ENCODE results near the gene TUBGCP4. TPM values are rescaled to one million over a fixed set of nuclear protein-coding genes. Genes with fewer than 3 reads are reported as not detected.

TUBGCP4 gene
- total and polyA plus RNA-seq, 10 of the 15 experiments (the other 5 are each of a cell fraction or from before 2014, with no cell fraction given), result 6.3 to 39.1 (median 24.8) TPM

DNA sequence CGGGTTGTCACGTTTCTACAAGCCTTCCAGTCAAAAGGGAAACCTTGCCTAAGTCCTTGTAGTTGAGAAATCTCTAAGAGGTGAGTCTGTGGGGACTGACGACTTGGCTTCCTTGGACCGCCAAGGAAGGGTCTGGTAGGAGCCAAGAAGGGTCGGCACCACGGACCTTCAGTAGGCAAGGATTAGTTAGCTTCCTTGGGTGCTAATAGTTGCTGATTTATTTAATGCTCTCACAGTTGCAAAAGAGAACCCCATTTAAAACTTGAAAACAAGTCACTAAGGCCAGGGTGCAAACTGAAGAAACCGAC lies 40.2 kb upstream of the TUBGCP4 start:
- CTCF ChIA-PET, result interaction anchor here (1.2 to 1.7 kb wide), 2 partner anchors 41 to 105 kb away, joined by 3 to 7 read pairs; no protein-coding TSS in a partner anchor
- TSS peak; percentile 91 for BruUV-seq (replicated peaks)
- DNase-seq (ENCODE audit: low read depth, low spot score) (no peak), FAIRE-seq (no peak), ATAC-seq (peak; percentile 42)
- Histone ChIP-seq H3K4me3 (peak overlapping the region; percentile 87), H3K9me3 (replicated peaks; ENCODE audit: control insufficient read depth, insufficient read depth, low read length) (no peaks in the 10 kb centered on the region), H3K27ac (ENCODE audit: control insufficient read depth, insufficient read depth) (peak overlapping the region; percentile 72), H3K4me2 (ENCODE audit: control insufficient read depth, insufficient read depth) (peak overlapping the region; percentile 95), H3K9ac (ENCODE audit: control insufficient read depth, insufficient read depth, low read length) (peak overlapping the region; percentile 81), H3K36me3 (ENCODE audit: control insufficient read depth in 2 of 2, insufficient read depth in 2 of 2, low read length in 1 of 2) (peaks cover 0 to 11% of the 10 kb centered on the region in 2 experiments; a peak in 2 of 4 replicates), H4K20me1 (ENCODE audit: control insufficient read depth, insufficient read depth) (no peaks in the 10 kb centered on the region), H3K27me3 (replicated peaks in 1 of 2; ENCODE audit: control insufficient read depth in 2 of 2, insufficient read depth in 2 of 2, low read length in 1 of 2) (no peaks in the 10 kb centered on the region), H3K4me1 (ENCODE audit: control insufficient read depth, insufficient read depth, low read length) (peaks cover 11% of the 10 kb centered on the region), H3K79me2 (ENCODE audit: control insufficient read depth, insufficient read depth, low read length) (peaks cover 23% of the 10 kb centered on the region), H2AFZ (ENCODE audit: control insufficient read depth, low read depth, low read length) (peak overlapping the region; percentile 97)
- RAD21 ChIA-PET (ENCODE audit: unreplicated experiment), result no interaction called here
- TF ChIP-seq EP300 (IDR thresholded peaks at IDR 0.05; ENCODE audit: borderline replicate concordance in 1 of 2, control insufficient read depth in 1 of 2, low read depth in 2 of 2, low read length in 2 of 2) (0 out of 4 replicates have a peak, but pooled peaks of 1 of the 2 experiments have one; percentile 45), CHD2 (IDR thresholded peaks at IDR 0.05; ENCODE audit: borderline replicate concordance, low read depth, low read length) (0 out of 2 replicates have a peak, but pooled peaks have one; percentile 3), IKZF2 (IDR thresholded peaks at IDR 0.05) (peak; percentile 49 to 67; a peak in 2 of 4 replicates), HCFC1 (IDR thresholded peaks at IDR 0.05; ENCODE audit: low read length) (no peak)
- SMC1A ChIA-PET (ENCODE audit: uncharacterized antibody, unreplicated experiment), result no interaction called here
- in situ Hi-C loops (cut with MboI) (no loop called here), intact Hi-C loops (cut with micrococcal nuclease; ENCODE audit: unreplicated experiment) (no loop called here)
- WGBS (ENCODE audit: insufficient coverage, insufficient replicate concordance, low lambda C conversion rate, missing lambda C conversion rate), result 0% methylated on average over 7 of the region's 7 CpGs
- POLR2A ChIA-PET, result no interaction called here

DNA sequence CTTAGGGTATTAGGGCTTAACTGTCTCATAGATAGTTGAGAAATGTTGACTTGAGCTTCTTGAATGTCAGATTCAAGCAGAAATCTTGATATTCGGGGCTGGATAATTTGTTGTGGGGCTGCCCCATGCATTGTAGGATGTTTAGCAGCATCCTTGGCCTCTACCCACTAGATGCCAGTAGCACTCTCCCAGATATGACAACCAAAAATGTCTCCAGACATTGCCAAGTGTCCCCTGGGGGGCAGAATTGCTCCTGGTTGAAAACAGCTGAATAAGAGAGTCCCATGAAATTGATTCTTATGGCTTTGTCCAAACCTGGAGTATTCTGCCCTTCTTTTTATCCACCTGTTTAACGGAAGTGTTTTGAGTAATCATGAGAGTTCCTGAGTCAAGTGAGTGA lies 24.6 kb upstream of the TUBGCP4 start:
- Histone ChIP-seq H3K27ac (ENCODE audit: control insufficient read depth, insufficient read depth) (no peak overlapping the region), H2AFZ (ENCODE audit: control insufficient read depth, low read depth, low read length) (no peak overlapping the region), H3K9me3 (replicated peaks; ENCODE audit: control insufficient read depth, insufficient read depth, low read length) (no peaks in the 10 kb centered on the region), H3K36me3 (ENCODE audit: control insufficient read depth in 2 of 2, insufficient read depth in 2 of 2, low read length in 1 of 2) (peaks cover 0 to 18% of the 10 kb centered on the region in 2 experiments; a peak in 2 of 4 replicates), H4K20me1 (ENCODE audit: control insufficient read depth, insufficient read depth) (no peaks in the 10 kb centered on the region), H3K9ac (ENCODE audit: control insufficient read depth, insufficient read depth, low read length) (no peak overlapping the region), H3K4me3 (no peak overlapping the region), H3K27me3 (replicated peaks in 1 of 2; ENCODE audit: control insufficient read depth in 2 of 2, insufficient read depth in 2 of 2, low read length in 1 of 2) (no peaks in the 10 kb centered on the region), H3K79me2 (ENCODE audit: control insufficient read depth, insufficient read depth, low read length) (no peaks in the 10 kb centered on the region), H3K4me1 (ENCODE audit: control insufficient read depth, insufficient read depth, low read length) (no peaks in the 10 kb centered on the region), H3K4me2 (ENCODE audit: control insufficient read depth, insufficient read depth) (no peak overlapping the region)
- CTCF ChIA-PET, result interaction anchor here (0.9 to 1.9 kb wide), 7 partner anchors 10 to 165 kb away, joined by 3 to 6 read pairs (median 4); no protein-coding TSS in a partner anchor
- 94% methylated on average over 2 of the region's 2 CpGs for WGBS (ENCODE audit: insufficient coverage, insufficient replicate concordance, low lambda C conversion rate, missing lambda C conversion rate)
- SMC1A ChIA-PET (ENCODE audit: uncharacterized antibody, unreplicated experiment), result interaction anchor here (0.6 to 2.1 kb wide), 4 partner anchors 8 to 540 kb away, joined by 3 to 7 read pairs (median 4); no protein-coding TSS in a partner anchor
- POLR2A ChIA-PET, result interaction anchor here (0.6 kb wide), 1 partner anchor 46 kb away, joined by 5 read pairs; no protein-coding TSS in a partner anchor
- DNase-seq (ENCODE audit: low read depth, low spot score) (no peak), FAIRE-seq (no peak), ATAC-seq (no peak)
- intact Hi-C loops (cut with micrococcal nuclease; ENCODE audit: unreplicated experiment) (no loop called here), in situ Hi-C loops (cut with MboI) (no loop called here)
- RAD21 ChIA-PET (ENCODE audit: unreplicated experiment), result interaction anchor here (3.2 kb wide), 1 partner anchor 168 kb away, joined by 8 read pairs; no protein-coding TSS in a partner anchor
- no TSS peak for BruUV-seq (replicated peaks)
- TF ChIP-seq CTCF (IDR thresholded peaks at IDR 0.05 in 2 of 3, conservative IDR thresholded peaks at IDR 0.05 in 1 of 3; ENCODE audit: control insufficient read depth in 2 of 3, extremely low read depth in 1 of 3, insufficient read depth in 1 of 3, low read depth in 3 of 3, low read length in 3 of 3) (peak in 2 of 3 experiments; percentile 8 to 23; a peak in 3 of 6 replicates), ZBTB11 (CRISPR knock-in tag; IDR thresholded peaks at IDR 0.05) (no peak)

Measured in GM12878 (cell line).